Activated T-cell treated with anti-CD3 and anti-CD28 coated beads, Interleukin-2, amount 50 U/mL, for 72 hours (primary cell): ENCODE data around the gene FBXO44. TPM values are rescaled to one million over a fixed set of nuclear protein-coding genes. Genes with fewer than 3 reads are reported as not detected.

Source experiments
- ATAC-seq, 2 donors: fragments of 150-1000 bp; cut with Tn5 transposase; replicated peaks in 1 of 2; 2 replicates each; pipeline ENCODE4 v1.10.0; 2021; ENCODE audit warnings: moderate library complexity in 2 of 2, mild to moderate bottlenecking in 1 of 2
- DNase-seq, 2 donors: peaks; one replicate each; pipeline ENCODE4 v3.0.0; 2021 to 2022; ENCODE audit warnings: mixed read lengths in 1 of 2
- H3K27ac Mint-ChIP-seq: one replicate; pipeline ENCODE4 v1.8.0; 2022; ENCODE audit warnings: mild to moderate bottlenecking, moderate library complexity, mixed read lengths
- H3K27me3 Mint-ChIP-seq: one replicate; pipeline ENCODE4 v1.8.0; 2022; ENCODE audit warnings: low read depth, mixed read lengths
- H3K36me3 Mint-ChIP-seq, 2 donors: one replicate each; pipeline ENCODE4 v1.8.0; 2022; ENCODE audit warnings: mixed read lengths in 2 of 2, mild to moderate bottlenecking in 1 of 2; ENCODE audit not compliant: insufficient read depth in 2 of 2
- H3K4me1 Mint-ChIP-seq: one replicate; pipeline ENCODE4 v1.8.0; 2022; ENCODE audit warnings: low read depth, mixed read lengths
- H3K4me3 Mint-ChIP-seq, 2 donors: one replicate each; pipeline ENCODE4 v1.8.0; 2022; ENCODE audit warnings: mild to moderate bottlenecking in 2 of 2, mixed read lengths in 2 of 2, moderate library complexity in 2 of 2
- H3K9me3 Mint-ChIP-seq, 2 donors: one replicate each; pipeline ENCODE4 v1.8.0; 2022; ENCODE audit warnings: mixed read lengths in 2 of 2
- total RNA-seq, 2 donors: library from RNA; stranded (reverse); gene quantifications; one replicate each; pipeline ENCODE4 v1.2.3, GENCODE V29; 2022

The FBXO44 gene
- total RNA-seq, 2 donors from 2014 or later: 24.8 to 30.3 TPM

GRCh38 chr1:11645270-11645669 lies 9.4 kb upstream of the FBXO44 start:
- ATAC-seq: no peak
- no peaks in the 10 kb centered on the region for H3K36me3 Mint-ChIP-seq

GRCh38 chr1:11645670-11646265 lies 8.9 kb upstream of the FBXO44 start:
- Mint-ChIP-seq H3K4me3 (no peak overlapping the region), H3K27ac (no peak overlapping the region), H3K9me3 (no peaks in the 10 kb centered on the region)

More at GRCh38 chr1:11645270-11645669, 9.4 kb upstream of the FBXO44 start:
- Mint-ChIP-seq H3K9me3 (no peaks in the 10 kb centered on the region), H3K27ac (no peak overlapping the region), H3K27me3 (no peaks in the 10 kb centered on the region), H3K4me1 (peaks cover 7% of the 10 kb centered on the region), H3K4me3 (no peak overlapping the region)
- DNase-seq: no peak

GRCh38 chr1:11646317-11646716 lies 8.4 kb upstream of the FBXO44 start:
- no peak overlapping the region for H3K27ac Mint-ChIP-seq
- peaks cover 5% of the 10 kb centered on the region for H3K27me3 Mint-ChIP-seq
- H3K4me3 Mint-ChIP-seq: no peak overlapping the region
- peaks cover 15% of the 10 kb centered on the region for H3K4me1 Mint-ChIP-seq
- no peaks in the 10 kb centered on the region for H3K9me3 Mint-ChIP-seq
- ATAC-seq: no peak
- no peak for DNase-seq
- no peaks in the 10 kb centered on the region for H3K36me3 Mint-ChIP-seq

More at GRCh38 chr1:11645670-11646265, 8.9 kb upstream of the FBXO44 start:
- no peaks in the 10 kb centered on the region for H3K36me3 Mint-ChIP-seq
- no peaks in the 10 kb centered on the region for H3K27me3 Mint-ChIP-seq
- DNase-seq: peak; percentile 85 to 88
- H3K4me1 Mint-ChIP-seq: peaks cover 10% of the 10 kb centered on the region
- peak; percentile 48 to 50 for ATAC-seq

- no peaks in the 10 kb centered on the region for H3K36me3 Mint-ChIP-seq
- DNase-seq (no peak), ATAC-seq (no peak)
- H3K4me3 Mint-ChIP-seq: no peak overlapping the region
- peaks cover 17% of the 10 kb centered on the region for H3K4me1 Mint-ChIP-seq
- no peaks in the 10 kb centered on the region for H3K9me3 Mint-ChIP-seq
- H3K27ac Mint-ChIP-seq: no peak overlapping the region
- peaks cover 6% of the 10 kb centered on the region for H3K27me3 Mint-ChIP-seq
These were observed 7.3 kb upstream of the FBXO44 start for GRCh38 chr1:11647333-11647732.

- DNase-seq (no peak), ATAC-seq (no peak)
- H3K27me3 Mint-ChIP-seq: peaks cover 6% of the 10 kb centered on the region
- H3K27ac Mint-ChIP-seq: no peak overlapping the region
- no peak overlapping the region for H3K4me3 Mint-ChIP-seq
- peaks cover 17% of the 10 kb centered on the region for H3K4me1 Mint-ChIP-seq
- no peaks in the 10 kb centered on the region for H3K36me3 Mint-ChIP-seq
- no peaks in the 10 kb centered on the region for H3K9me3 Mint-ChIP-seq
These were observed 6.6 kb upstream of the FBXO44 start for GRCh38 chr1:11648039-11648438.

- H3K4me3 Mint-ChIP-seq: peak overlapping the region in 1 of 2 donors; percentile 67
- no peaks in the 10 kb centered on the region for H3K9me3 Mint-ChIP-seq
- ATAC-seq: peak in 1 of 2 donors; percentile 46
- H3K27me3 Mint-ChIP-seq: peaks cover 6% of the 10 kb centered on the region
- no peak overlapping the region for H3K27ac Mint-ChIP-seq
- peak in 1 of 2 donors; percentile 57 for DNase-seq
- peaks cover 17% of the 10 kb centered on the region for H3K4me1 Mint-ChIP-seq
- H3K36me3 Mint-ChIP-seq: no peaks in the 10 kb centered on the region
These were observed 5.9 kb upstream of the FBXO44 start for GRCh38 chr1:11648732-11649158.

GRCh38 chr1:11649237-11649623 lies 5.4 kb upstream of the FBXO44 start:
- Mint-ChIP-seq H3K4me3 (no peak overlapping the region), H3K36me3 (no peaks in the 10 kb centered on the region), H3K27me3 (peaks cover 6% of the 10 kb centered on the region), H3K4me1 (peaks cover 17% of the 10 kb centered on the region), H3K27ac (no peak overlapping the region), H3K9me3 (no peaks in the 10 kb centered on the region)
- ATAC-seq: no peak
- DNase-seq: no peak

GRCh38 chr1:11649624-11650330 lies 4.9 kb upstream of the FBXO44 start:
- DNase-seq (no peak), ATAC-seq (no peak)
- H3K27ac Mint-ChIP-seq: no peak overlapping the region
- H3K27me3 Mint-ChIP-seq: peaks cover 6% of the 10 kb centered on the region
- H3K36me3 Mint-ChIP-seq: no peaks in the 10 kb centered on the region
- no peaks in the 10 kb centered on the region for H3K9me3 Mint-ChIP-seq
- H3K4me3 Mint-ChIP-seq: peak overlapping the region in 1 of 2 donors; percentile 84
- peaks cover 17% of the 10 kb centered on the region for H3K4me1 Mint-ChIP-seq

- H3K9me3 Mint-ChIP-seq: no peaks in the 10 kb centered on the region
- DNase-seq: peak; percentile 88 to 92
- ATAC-seq: peak; percentile 81 to 82
- H3K4me1 Mint-ChIP-seq: peaks cover 19% of the 10 kb centered on the region
- peaks cover 6% of the 10 kb centered on the region for H3K27me3 Mint-ChIP-seq
- peak overlapping the region; percentile 79 to 84 for H3K4me3 Mint-ChIP-seq
- no peaks in the 10 kb centered on the region for H3K36me3 Mint-ChIP-seq
- peak overlapping the region; percentile 56 for H3K27ac Mint-ChIP-seq
These were observed 4.2 kb upstream of the FBXO44 start for GRCh38 chr1:11650331-11650991.

- DNase-seq: no peak
- Mint-ChIP-seq H3K27ac (peak overlapping the region; percentile 56), H3K4me1 (peaks cover 24% of the 10 kb centered on the region), H3K9me3 (no peaks in the 10 kb centered on the region), H3K36me3 (no peaks in the 10 kb centered on the region), H3K27me3 (peaks cover 6% of the 10 kb centered on the region), H3K4me3 (peak overlapping the region; percentile 79 to 84)
- ATAC-seq: no peak
These were observed 3.7 kb upstream of the FBXO44 start for GRCh38 chr1:11651017-11651416.

- Mint-ChIP-seq H3K27me3 (peaks cover 6% of the 10 kb centered on the region), H3K9me3 (no peaks in the 10 kb centered on the region), H3K27ac (no peak overlapping the region), H3K4me3 (peak overlapping the region in 1 of 2 donors; percentile 17), H3K36me3 (no peaks in the 10 kb centered on the region), H3K4me1 (peaks cover 25% of the 10 kb centered on the region)
- ATAC-seq (no peak), DNase-seq (no peak)
These were observed 2.4 kb upstream of the FBXO44 start for GRCh38 chr1:11652203-11652780.

- no peak overlapping the region for H3K27ac Mint-ChIP-seq
- ATAC-seq (no peak), DNase-seq (no peak)
- peaks cover 6% of the 10 kb centered on the region for H3K27me3 Mint-ChIP-seq
- peak overlapping the region; percentile 60 to 77 for H3K4me3 Mint-ChIP-seq
- H3K9me3 Mint-ChIP-seq: no peaks in the 10 kb centered on the region
- H3K4me1 Mint-ChIP-seq: peaks cover 25% of the 10 kb centered on the region
- H3K36me3 Mint-ChIP-seq: peaks cover 0 to 1% of the 10 kb centered on the region in 2 donors
These were observed 1.4 kb upstream of the FBXO44 start for GRCh38 chr1:11653101-11653860.
